Activated CD8-positive, alpha-beta memory T cell treated with anti-CD3 and anti-CD28 coated beads for 36 hours (primary cell): ENCODE measurements around the gene CAB39. TPM values are rescaled to one million over a fixed set of nuclear protein-coding genes. Genes with fewer than 3 reads are reported as not detected.

ENCODE experiments used
- CTCF ChIA-PET: fragments of 350-600 bp; sonication (Branson Sonifier 250); formaldehyde crosslinking; loops from one replicate; lab custom pipeline; 2021; ENCODE audit warnings: antibody characterized with exemption; lab: Charles Lee
- POLR2A ChIA-PET: fragments of 350-600 bp; sonication (Branson Sonifier 250); formaldehyde crosslinking; loops from one replicate; lab custom pipeline; 2021; ENCODE audit warnings: antibody characterized with exemption; lab: Charles Lee
- total RNA-seq, 2 experiments: library from RNA; stranded (reverse); gene quantifications; one replicate each; pipeline ENCODE4 v1.2.3, GENCODE V29; 2021

CAB39 gene
- total RNA-seq, 2 experiments from 2014 or later, result 127 to 128 TPM

- POLR2A ChIA-PET, result interaction anchor here (0.5 to 2.8 kb wide), 5 partner anchors 12 to 625 kb away, joined by 3 to 11 read pairs (median 6); partner anchors contain the start of gene CAB39
- CTCF ChIA-PET, result interaction anchor here (0.9 to 2.1 kb wide), 6 partner anchors 12 to 132 kb away, joined by 3 to 11 read pairs (median 4); no protein-coding TSS in a partner anchor
Measured at GRCh38 chr2:230793572-230794359, 81.1 kb downstream of the CAB39 start.

GRCh38 chr2:230794497-230794896 is 81.9 kb downstream of the CAB39 start:
- ChIA-PET POLR2A (interaction anchor here (1.2 to 2.8 kb wide), 4 partner anchors 11 to 133 kb away, joined by 4 to 11 read pairs (median 8); partner anchors contain the start of gene CAB39), CTCF (interaction anchor here (1.4 to 2.1 kb wide), 5 partner anchors 13 to 133 kb away, joined by 3 to 11 read pairs (median 5); no protein-coding TSS in a partner anchor)

GRCh38 chr2:230795856-230796255 is 83.2 kb downstream of the CAB39 start:
- POLR2A ChIA-PET, result no interaction called here
- CTCF ChIA-PET, result interaction anchor here (1.4 kb wide), 1 partner anchor 81 kb away, joined by 4 read pairs; no protein-coding TSS in a partner anchor

- POLR2A ChIA-PET, result no interaction called here
Measured at GRCh38 chr2:230796280-230796862, 83.7 kb downstream of the CAB39 start.

GRCh38 chr2:230797515-230798495 is 85.2 kb downstream of the CAB39 start:
- ChIA-PET POLR2A (interaction anchor here (0.7 to 1.6 kb wide), 2 partner anchors 36 to 84 kb away, joined by 5 to 11 read pairs; no protein-coding TSS in a partner anchor), CTCF (interaction anchor here (0.6 to 1.9 kb wide), 15 partner anchors 11 to 638 kb away, joined by 3 to 8 read pairs (median 4); partner anchors contain the start of gene CAB39)

More at GRCh38 chr2:230796280-230796862, 83.7 kb downstream of the CAB39 start:
- CTCF ChIA-PET, result interaction anchor here (1.4 kb wide), 1 partner anchor 82 kb away, joined by 4 read pairs; no protein-coding TSS in a partner anchor

GRCh38 chr2:230798769-230799399 is 86.2 kb downstream of the CAB39 start:
- ChIA-PET POLR2A (interaction anchor here (0.7 to 1.6 kb wide), 2 partner anchors 85 to 1566 kb away, joined by 4 to 5 read pairs; no protein-coding TSS in a partner anchor), CTCF (interaction anchor here (0.6 to 1.9 kb wide), 13 partner anchors 10 to 155 kb away, joined by 3 to 8 read pairs (median 4); partner anchors contain the start of gene CAB39)

- POLR2A ChIA-PET, result interaction anchor here (1.0 kb wide), 1 partner anchor 11 kb away, joined by 4 read pairs; no protein-coding TSS in a partner anchor
Measured at GRCh38 chr2:230805353-230806017, 92.8 kb downstream of the CAB39 start.

GRCh38 chr2:230807729-230808128 is 95.1 kb downstream of the CAB39 start:
- CTCF ChIA-PET, result interaction anchor here (1.6 kb wide), 1 partner anchor 8 kb away, joined by 5 read pairs; no protein-coding TSS in a partner anchor
- POLR2A ChIA-PET, result no interaction called here

More at GRCh38 chr2:230805353-230806017, 92.8 kb downstream of the CAB39 start:
- CTCF ChIA-PET, result interaction anchor here (0.5 to 1.1 kb wide), 3 partner anchors 19 to 184 kb away, joined by 3 to 4 read pairs (median 3); no protein-coding TSS in a partner anchor

- CTCF ChIA-PET, result interaction anchor here (1.0 kb wide), 1 partner anchor 13 kb away, joined by 3 read pairs; no protein-coding TSS in a partner anchor
- POLR2A ChIA-PET, result no interaction called here
Measured at GRCh38 chr2:230809015-230809414, 96.4 kb downstream of the CAB39 start.

GRCh38 chr2:230809677-230810251 is 97.1 kb downstream of the CAB39 start:
- ChIA-PET CTCF (interaction anchor here (1.0 to 1.6 kb wide), 2 partner anchors 12 to 43 kb away, joined by 3 read pairs; no protein-coding TSS in a partner anchor), POLR2A (no interaction called here)

- ChIA-PET CTCF (interaction anchor here (1.3 kb wide), 1 partner anchor 30 kb away, joined by 3 read pairs; no protein-coding TSS in a partner anchor), POLR2A (no interaction called here)
Measured at GRCh38 chr2:230811508-230811907, 98.9 kb downstream of the CAB39 start.

GRCh38 chr2:230812033-230812432 is 99.4 kb downstream of the CAB39 start:
- ChIA-PET POLR2A (no interaction called here), CTCF (no interaction called here)

GRCh38 chr2:230814616-230815015 is 102.0 kb downstream of the CAB39 start:
- ChIA-PET CTCF (interaction anchor here (1.5 to 1.7 kb wide), 2 partner anchors 8 to 255 kb away, joined by 3 to 5 read pairs; no protein-coding TSS in a partner anchor), POLR2A (no interaction called here)

GRCh38 chr2:230815088-230815487 is 102.4 kb downstream of the CAB39 start:
- CTCF ChIA-PET, result interaction anchor here (1.5 to 1.7 kb wide), 2 partner anchors 8 to 255 kb away, joined by 3 to 5 read pairs; no protein-coding TSS in a partner anchor
- POLR2A ChIA-PET, result no interaction called here

- CTCF ChIA-PET, result interaction anchor here (0.7 to 1.1 kb wide), 3 partner anchors 11 to 171 kb away, joined by 3 read pairs; no protein-coding TSS in a partner anchor
- POLR2A ChIA-PET, result no interaction called here
Measured at GRCh38 chr2:230816735-230817134, 104.1 kb downstream of the CAB39 start.

GRCh38 chr2:230819433-230819832 is 106.8 kb downstream of the CAB39 start:
- POLR2A ChIA-PET, result no interaction called here
- CTCF ChIA-PET, result interaction anchor here (1.1 kb wide), 1 partner anchor 167 kb away, joined by 3 read pairs; no protein-coding TSS in a partner anchor
